ENCODE results near the gene DET1. TPM values are rescaled to one million over a fixed set of nuclear protein-coding genes. Genes with fewer than 3 reads are reported as not detected.

Gene DET1
- total and polyA plus RNA-seq, 2 of the 13 experiments (the other 11 are each of a cell fraction or from before 2014, with no cell fraction given), result 2.2 to 4.2 TPM

DNA sequence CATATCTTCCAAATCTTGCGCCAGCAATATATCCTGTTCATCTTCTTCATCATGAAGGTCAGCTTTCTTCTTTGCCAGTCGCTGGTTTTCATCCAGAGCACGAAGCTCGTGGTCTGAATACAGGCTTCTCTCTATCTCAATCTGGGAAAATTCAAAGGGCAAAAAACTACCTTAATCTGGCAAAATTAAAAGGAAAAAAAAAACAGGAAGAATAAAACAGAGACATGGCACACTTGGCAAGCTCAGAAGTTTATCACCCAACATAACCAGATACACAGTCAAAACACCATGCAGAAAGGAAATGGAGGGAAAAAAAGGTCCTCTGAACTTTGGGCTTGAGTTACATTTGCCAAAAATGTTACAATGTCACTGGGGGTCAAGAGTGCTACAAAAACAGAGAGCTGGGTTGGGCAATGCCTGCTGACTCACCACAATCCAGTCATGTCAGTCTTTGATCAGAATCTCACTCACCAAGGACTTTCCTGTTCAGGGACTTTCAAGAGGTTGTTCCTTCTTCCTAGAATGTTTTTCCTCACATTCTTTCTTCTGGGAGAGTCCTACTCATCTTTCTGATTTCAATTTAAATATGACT lies 80.8 kb downstream of the DET1 start (continued):
- TF ChIP-seq HNF1A (IDR thresholded peaks at IDR 0.05; ENCODE audit: low read depth) (no peak), HNF1A (CRISPR knock-in tag; IDR thresholded peaks at IDR 0.05; ENCODE audit: borderline replicate concordance) (peak; percentile 70; the same call in 1 of the 2 replicates), SKI (IDR thresholded peaks at IDR 0.05; ENCODE audit: partially characterized antibody) (peak; percentile 14), HDAC1 (CRISPR knock-in tag; IDR thresholded peaks at IDR 0.05) (peak; percentile 74; the same call in 1 of the 2 replicates), GATAD2A (CRISPR knock-in tag; IDR thresholded peaks at IDR 0.05) (peak; percentile 88), GTF2F1 (IDR thresholded peaks at IDR 0.05; ENCODE audit: low read length) (no peak), ZNF251 (CRISPR knock-in tag; IDR thresholded peaks at IDR 0.05) (no peak), ZNF264 (CRISPR knock-in tag; IDR thresholded peaks at IDR 0.05) (peak; percentile 81), MXI1 (IDR thresholded peaks at IDR 0.05; ENCODE audit: borderline replicate concordance, low read depth, low read length) (no peak; the same call in 2 of the 3 replicates), CBX5 (CRISPR knock-in tag; IDR thresholded peaks at IDR 0.05; ENCODE audit: borderline replicate concordance) (no peak), MYC (CRISPR knock-in tag; IDR thresholded peaks at IDR 0.05; ENCODE audit: borderline replicate concordance) (no peak), SAFB2 (CRISPR knock-in tag; IDR thresholded peaks at IDR 0.05; ENCODE audit: borderline replicate concordance, low read depth) (no peak), PRDM10 (CRISPR knock-in tag; IDR thresholded peaks at IDR 0.05; ENCODE audit: low read depth) (peak; percentile 95), ZSCAN25 (CRISPR knock-in tag; IDR thresholded peaks at IDR 0.05) (0 out of 2 replicates have a peak, but pooled peaks have one; percentile 23), SMAD3 (CRISPR knock-in tag; IDR thresholded peaks at IDR 0.05) (peak; percentile 76; the same call in 1 of the 2 replicates), ZNF12 (CRISPR knock-in tag; IDR thresholded peaks at IDR 0.05) (0 out of 2 replicates have a peak, but pooled peaks have one; percentile 20), SCMH1 (CRISPR knock-in tag; IDR thresholded peaks at IDR 0.05; ENCODE audit: borderline replicate concordance) (no peak), RELA (CRISPR knock-in tag; IDR thresholded peaks at IDR 0.05) (no peak), ZNF781 (CRISPR knock-in tag; IDR thresholded peaks at IDR 0.05; ENCODE audit: borderline replicate concordance, not compliant biosample characterization) (no peak), ZNF121 (CRISPR knock-in tag; IDR thresholded peaks at IDR 0.05) (no peak), TEAD3 (CRISPR knock-in tag; optimal IDR thresholded peaks at IDR 0.05; ENCODE audit: borderline replicate concordance) (peak; percentile 89), ZNF432 (CRISPR knock-in tag; IDR thresholded peaks at IDR 0.05; ENCODE audit: borderline replicate concordance) (no peak), SIX4 (CRISPR knock-in tag; IDR thresholded peaks at IDR 0.05) (0 out of 2 replicates have a peak, but pooled peaks have one; percentile 21), SIN3A (IDR thresholded peaks at IDR 0.05; ENCODE audit: borderline replicate concordance, low read depth, low read length) (peak; percentile 36; the same call in 1 of the 2 replicates), RFX1 (IDR thresholded peaks at IDR 0.05) (no peak)
